ENCODE results near the gene PROS1. TPM values are rescaled to one million over a fixed set of nuclear protein-coding genes. Genes with fewer than 3 reads are reported as not detected.

Gene PROS1
- total RNA-seq, 1 donor from 2014 or later = 10.0 TPM

DNA sequence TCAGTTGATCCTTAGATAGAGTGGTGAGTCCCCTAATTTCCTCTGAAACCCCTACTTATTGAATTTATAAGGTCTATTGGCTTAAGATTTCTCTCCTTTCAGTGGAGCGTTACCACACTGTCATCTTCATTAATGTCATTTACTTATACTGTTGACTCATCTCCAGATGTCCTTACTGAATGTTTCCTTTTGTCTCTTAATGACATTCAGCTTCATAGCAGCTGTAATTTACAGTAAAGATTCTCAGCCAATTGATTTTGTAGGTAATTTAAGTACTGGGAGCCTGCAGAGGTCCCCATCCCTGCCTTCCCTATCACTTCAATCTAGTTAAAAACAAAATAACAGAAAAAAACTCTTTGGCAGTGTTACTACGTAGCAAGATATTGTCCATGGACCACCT, 35.9 kb upstream of the PROS1 start:
- no peak for DNase-seq (ENCODE audit: low read depth)
- no peak overlapping the region for H3K4me3 ChIP-seq (ENCODE audit: low read depth, low read length)
- TF ChIP-seq, protein P1, sequence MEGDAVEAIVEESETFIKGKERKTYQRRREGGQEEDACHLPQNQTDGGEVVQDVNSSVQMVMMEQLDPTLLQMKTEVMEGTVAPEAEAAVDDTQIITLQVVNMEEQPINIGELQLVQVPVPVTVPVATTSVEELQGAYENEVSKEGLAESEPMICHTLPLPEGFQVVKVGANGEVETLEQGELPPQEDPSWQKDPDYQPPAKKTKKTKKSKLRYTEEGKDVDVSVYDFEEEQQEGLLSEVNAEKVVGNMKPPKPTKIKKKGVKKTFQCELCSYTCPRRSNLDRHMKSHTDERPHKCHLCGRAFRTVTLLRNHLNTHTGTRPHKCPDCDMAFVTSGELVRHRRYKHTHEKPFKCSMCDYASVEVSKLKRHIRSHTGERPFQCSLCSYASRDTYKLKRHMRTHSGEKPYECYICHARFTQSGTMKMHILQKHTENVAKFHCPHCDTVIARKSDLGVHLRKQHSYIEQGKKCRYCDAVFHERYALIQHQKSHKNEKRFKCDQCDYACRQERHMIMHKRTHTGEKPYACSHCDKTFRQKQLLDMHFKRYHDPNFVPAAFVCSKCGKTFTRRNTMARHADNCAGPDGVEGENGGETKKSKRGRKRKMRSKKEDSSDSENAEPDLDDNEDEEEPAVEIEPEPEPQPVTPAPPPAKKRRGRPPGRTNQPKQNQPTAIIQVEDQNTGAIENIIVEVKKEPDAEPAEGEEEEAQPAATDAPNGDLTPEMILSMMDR (conservative IDR thresholded peaks at IDR 0.05; ENCODE audit: low read depth, low read length) = no peak

- no peak for DNase-seq (ENCODE audit: low read depth)
- TF ChIP-seq, protein P1 (conservative IDR thresholded peaks at IDR 0.05; ENCODE audit: low read depth, low read length) = no peak
- no peak overlapping the region for H3K4me3 ChIP-seq (ENCODE audit: low read depth, low read length)
These were observed 34.6 kb upstream of the PROS1 start for GRCh38 chr3:94008253-94008652.

- H3K4me3 ChIP-seq (ENCODE audit: low read depth, low read length) = peak overlapping the region; percentile 17
- DNase-seq (ENCODE audit: low read depth) = no peak
These were observed 30.7 kb upstream of the PROS1 start for GRCh38 chr3:94004301-94004910.

GRCh38 chr3:94001827-94002495, 28.3 kb upstream of the PROS1 start:
- TF ChIP-seq, protein P1 (conservative IDR thresholded peaks at IDR 0.05; ENCODE audit: low read depth, low read length) = no peak
- H3K4me3 ChIP-seq (ENCODE audit: low read depth, low read length) = no peak overlapping the region
- DNase-seq (ENCODE audit: low read depth) = no peak

More at GRCh38 chr3:94004301-94004910, 30.7 kb upstream of the PROS1 start:
- TF ChIP-seq, protein P1 (conservative IDR thresholded peaks at IDR 0.05; ENCODE audit: low read depth, low read length) = peak; percentile 86

- no peak for DNase-seq (ENCODE audit: low read depth)
- H3K4me3 ChIP-seq (ENCODE audit: low read depth, low read length) = no peak overlapping the region
- TF ChIP-seq, protein P1 (conservative IDR thresholded peaks at IDR 0.05; ENCODE audit: low read depth, low read length) = no peak
These were observed 27.5 kb upstream of the PROS1 start for GRCh38 chr3:94001191-94001590.

DNA sequence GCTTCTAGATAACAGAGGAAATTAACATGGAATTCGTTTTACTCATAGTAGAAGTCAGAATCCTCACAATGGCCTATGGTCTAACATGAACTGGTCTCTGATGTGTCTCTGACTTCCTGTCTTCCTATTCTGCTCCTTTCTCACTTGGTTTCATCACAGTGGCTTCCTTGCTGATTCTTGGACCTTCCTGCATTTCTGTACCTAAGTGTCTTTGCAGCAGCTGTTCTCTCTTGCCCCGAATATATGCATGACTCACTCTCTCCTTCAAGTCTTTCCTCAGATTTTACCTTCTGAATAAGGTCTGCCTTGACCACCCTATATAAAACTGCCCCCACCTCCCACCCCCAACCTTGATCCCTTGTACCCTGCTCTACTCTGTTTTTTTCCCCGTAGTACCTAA, 20.4 kb upstream of the PROS1 start:
- no peak overlapping the region for H3K4me3 ChIP-seq (ENCODE audit: low read depth, low read length)
- DNase-seq (ENCODE audit: low read depth) = no peak
- TF ChIP-seq, protein P1 (conservative IDR thresholded peaks at IDR 0.05; ENCODE audit: low read depth, low read length) = no peak

- no peak for DNase-seq (ENCODE audit: low read depth)
- TF ChIP-seq, protein P1 (conservative IDR thresholded peaks at IDR 0.05; ENCODE audit: low read depth, low read length) = no peak
- H3K4me3 ChIP-seq (ENCODE audit: low read depth, low read length) = no peak overlapping the region
These were observed 18.5 kb upstream of the PROS1 start for GRCh38 chr3:93992207-93992606.
